Suprapubic skin (tissue), 4 donors: ENCODE results near the gene NTSR1. TPM values are rescaled to one million over a fixed set of nuclear protein-coding genes. Genes with fewer than 3 reads are reported as not detected.

Source experiments
- DNase-seq, 2 donors: peaks; one replicate each; pipeline ENCODE4 v3.0.0-alpha.2; 2019; ENCODE audit warnings: low spot score in 2 of 2
- H3K27ac ChIP-seq: fragments of 200-600 bp; sonication (generic); one replicate; pipeline ENCODE4 v1.5.1; 2019
- H3K27me3 ChIP-seq: fragments of 200-600 bp; sonication (generic); one replicate; pipeline ENCODE4 v1.5.1; 2019
- H3K36me3 ChIP-seq: fragments of 200-600 bp; sonication (generic); one replicate; pipeline ENCODE4 v1.5.1; 2019
- H3K4me1 ChIP-seq: fragments of 200-600 bp; sonication (generic); one replicate; pipeline ENCODE4 v1.5.1; 2019
- H3K4me3 ChIP-seq: fragments of 200-600 bp; sonication (generic); one replicate; pipeline ENCODE4 v1.5.1; 2019; ENCODE audit warnings: mild to moderate bottlenecking
- H3K9me3 ChIP-seq: fragments of 200-600 bp; sonication (generic); one replicate; pipeline ENCODE4 v1.5.1; 2019
- EP300 ChIP-seq: sonication (generic); formaldehyde crosslinking; IDR thresholded peaks from one replicate; pipeline ENCODE4 v1.6.1; 2017; ENCODE audit warnings: antibody characterized with exemption
- POLR2A ChIP-seq, 2 donors: fragments of 450-650 bp; IDR thresholded peaks; one replicate each; pipeline ENCODE4 v1.6.1; 2017; ENCODE audit warnings: antibody characterized with exemption in 2 of 2, mild to moderate bottlenecking in 2 of 2, moderate library complexity in 2 of 2
- POLR2AphosphoS5 ChIP-seq, 3 donors: sonication (generic); formaldehyde crosslinking; IDR thresholded peaks; one replicate each; pipeline ENCODE4 v1.6.1; 2017; ENCODE audit warnings: antibody characterized with exemption in 3 of 3
- WGBS: methylation state at CpG from one replicate; pipeline ENCODE4 v1.1.5; 2018; 5-methylcytosine and 5-hydroxymethylcytosine counted together
- total RNA-seq, 4 donors: library from RNA; depleted of rRNA; stranded (reverse); fragments of >200 nt; gene quantifications; one replicate each; pipeline ENCODE4 v1.1.0, GENCODE V29; 2016
- TF ChIP-seq, protein P1 (sequence below), 2 donors: fragments of 200-600 bp in 1 of 2; fragments of 450-650 bp in 1 of 2; sonication (generic) in 1 of 2; IDR thresholded peaks; one replicate each; pipeline ENCODE4 v1.5.1; 2016 to 2019; ENCODE audit warnings: antibody characterized with exemption in 2 of 2, mild to moderate bottlenecking in 1 of 2, moderate library complexity in 1 of 2

NTSR1 gene
- total RNA-seq, 4 donors from 2014 or later = 0.16 to 0.55 TPM; not detected in 2

DNA sequence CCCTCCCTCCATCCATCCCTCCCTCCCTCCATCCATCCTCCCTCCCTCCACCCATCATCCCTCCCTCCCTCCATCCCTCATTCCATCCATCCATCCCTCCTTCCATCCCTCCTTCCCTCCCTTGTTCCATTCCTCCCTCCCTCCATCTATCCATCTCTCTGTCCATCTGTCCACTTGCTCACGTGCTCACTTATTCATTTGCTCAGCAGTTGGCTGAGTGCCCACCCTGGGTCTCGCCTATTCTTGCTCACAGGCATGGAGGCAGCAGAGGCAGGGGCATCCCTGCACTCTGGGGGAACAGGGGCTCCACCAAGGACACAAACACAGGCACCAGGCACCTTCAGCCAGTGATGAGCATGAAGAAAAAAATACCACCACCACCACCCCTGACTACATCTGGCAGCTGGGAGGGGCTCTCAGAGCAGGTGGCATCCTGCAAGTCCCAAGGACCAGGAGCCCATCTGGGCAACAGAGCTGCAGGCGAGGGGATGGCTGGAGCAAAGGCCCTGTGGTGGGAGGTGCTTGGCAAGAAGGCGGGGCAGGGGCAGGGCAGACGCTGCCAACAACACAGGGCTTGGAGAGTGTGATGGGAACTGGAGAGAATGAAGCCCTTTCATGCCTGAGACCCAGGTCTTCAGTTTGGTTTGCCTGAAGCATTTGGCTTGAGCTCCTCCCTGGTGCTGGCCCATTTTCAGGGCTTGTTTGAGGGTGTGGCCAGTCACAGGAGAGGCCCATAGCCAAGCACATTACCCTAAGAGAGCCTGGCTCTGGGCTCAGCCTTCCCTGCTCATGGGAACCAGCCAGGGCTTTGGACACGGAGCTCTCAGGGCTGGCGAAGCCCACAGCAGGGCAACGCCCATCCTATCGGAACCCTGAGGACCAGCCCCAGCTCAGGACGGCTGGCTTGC lies 47.4 kb downstream of the NTSR1 start:
- Histone ChIP-seq H3K9me3 (no peaks in the 10 kb centered on the region), H3K4me3 (no peak overlapping the region), H3K27ac (no peak overlapping the region), H3K4me1 (peaks cover 24% of the 10 kb centered on the region), H3K27me3 (peaks cover 33% of the 10 kb centered on the region), H3K36me3 (no peaks in the 10 kb centered on the region)
- 21% methylated on average over 7 of the region's 10 CpGs for WGBS
- DNase-seq = no peak
- TF ChIP-seq POLR2A (IDR thresholded peaks at IDR 0.05) = no peak
- no peak for TF ChIP-seq POLR2AphosphoS5 (IDR thresholded peaks at IDR 0.05)
- no peak for TF ChIP-seq EP300
- TF ChIP-seq, protein P1, sequence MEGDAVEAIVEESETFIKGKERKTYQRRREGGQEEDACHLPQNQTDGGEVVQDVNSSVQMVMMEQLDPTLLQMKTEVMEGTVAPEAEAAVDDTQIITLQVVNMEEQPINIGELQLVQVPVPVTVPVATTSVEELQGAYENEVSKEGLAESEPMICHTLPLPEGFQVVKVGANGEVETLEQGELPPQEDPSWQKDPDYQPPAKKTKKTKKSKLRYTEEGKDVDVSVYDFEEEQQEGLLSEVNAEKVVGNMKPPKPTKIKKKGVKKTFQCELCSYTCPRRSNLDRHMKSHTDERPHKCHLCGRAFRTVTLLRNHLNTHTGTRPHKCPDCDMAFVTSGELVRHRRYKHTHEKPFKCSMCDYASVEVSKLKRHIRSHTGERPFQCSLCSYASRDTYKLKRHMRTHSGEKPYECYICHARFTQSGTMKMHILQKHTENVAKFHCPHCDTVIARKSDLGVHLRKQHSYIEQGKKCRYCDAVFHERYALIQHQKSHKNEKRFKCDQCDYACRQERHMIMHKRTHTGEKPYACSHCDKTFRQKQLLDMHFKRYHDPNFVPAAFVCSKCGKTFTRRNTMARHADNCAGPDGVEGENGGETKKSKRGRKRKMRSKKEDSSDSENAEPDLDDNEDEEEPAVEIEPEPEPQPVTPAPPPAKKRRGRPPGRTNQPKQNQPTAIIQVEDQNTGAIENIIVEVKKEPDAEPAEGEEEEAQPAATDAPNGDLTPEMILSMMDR (IDR thresholded peaks at IDR 0.05) = no peak

DNA sequence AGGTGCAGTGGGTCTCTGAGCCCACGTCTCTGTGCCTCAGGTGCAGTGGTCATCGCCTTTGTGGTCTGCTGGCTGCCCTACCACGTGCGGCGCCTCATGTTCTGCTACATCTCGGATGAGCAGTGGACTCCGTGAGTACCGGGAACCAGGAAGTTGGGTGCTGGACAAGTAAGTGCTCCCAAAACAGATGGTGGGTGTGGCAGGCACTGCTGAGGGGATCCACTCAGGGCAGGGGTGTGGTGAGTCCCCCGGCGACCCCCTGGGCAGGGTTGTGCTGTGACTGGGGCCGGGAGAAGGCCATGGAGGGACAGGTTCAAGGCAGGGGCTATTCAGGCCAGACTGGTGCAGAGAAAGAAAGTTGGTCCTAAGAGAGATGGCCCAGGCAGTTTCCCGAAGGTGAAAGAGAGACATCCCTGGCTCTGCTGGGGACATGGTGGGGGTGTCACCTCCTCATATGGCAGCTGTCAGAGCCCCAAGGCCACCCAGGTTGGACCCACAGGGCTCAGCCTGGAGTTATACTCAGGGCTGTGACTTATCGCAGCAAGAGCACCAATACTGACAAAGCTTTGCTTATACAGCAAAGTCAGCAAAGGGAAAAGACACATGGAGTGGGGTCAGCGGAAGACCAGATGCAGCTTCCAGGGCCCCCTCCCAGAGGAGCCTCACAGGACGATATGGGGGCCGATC lies 49.7 kb downstream of the NTSR1 start:
- no peaks in the 10 kb centered on the region for H3K36me3 ChIP-seq
- H3K27me3 ChIP-seq = peaks cover 21% of the 10 kb centered on the region
- H3K9me3 ChIP-seq = no peaks in the 10 kb centered on the region
- peaks cover 28% of the 10 kb centered on the region for H3K4me1 ChIP-seq
- DNase-seq = no peak
- H3K27ac ChIP-seq = no peak overlapping the region
- TF ChIP-seq EP300 (no peak), POLR2A (IDR thresholded peaks at IDR 0.05) (no peak), POLR2AphosphoS5 (IDR thresholded peaks at IDR 0.05) (no peak)
- TF ChIP-seq, protein P1 (IDR thresholded peaks at IDR 0.05) = no peak
- no peak overlapping the region for H3K4me3 ChIP-seq
- WGBS = 73% methylated on average over 12 of the region's 16 CpGs

DNA sequence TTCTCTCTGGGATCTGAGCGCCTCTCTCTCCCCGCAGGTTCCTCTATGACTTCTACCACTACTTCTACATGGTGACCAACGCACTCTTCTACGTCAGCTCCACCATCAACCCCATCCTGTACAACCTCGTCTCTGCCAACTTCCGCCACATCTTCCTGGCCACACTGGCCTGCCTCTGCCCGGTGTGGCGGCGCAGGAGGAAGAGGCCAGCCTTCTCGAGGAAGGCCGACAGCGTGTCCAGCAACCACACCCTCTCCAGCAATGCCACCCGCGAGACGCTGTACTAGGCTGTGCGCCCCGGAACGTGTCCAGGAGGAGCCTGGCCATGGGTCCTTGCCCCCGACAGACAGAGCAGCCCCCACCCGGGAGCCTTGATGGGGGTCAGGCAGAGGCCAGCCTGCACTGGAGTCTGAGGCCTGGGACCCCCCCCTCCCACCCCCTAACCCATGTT lies 51.4 kb downstream of the NTSR1 start:
- no peaks in the 10 kb centered on the region for H3K9me3 ChIP-seq
- 77% methylated on average over 13 of the region's 20 CpGs for WGBS
- peaks cover 19% of the 10 kb centered on the region for H3K4me1 ChIP-seq
- no peak overlapping the region for H3K27ac ChIP-seq
- H3K27me3 ChIP-seq = peaks cover 35% of the 10 kb centered on the region
- no peak for TF ChIP-seq POLR2AphosphoS5 (IDR thresholded peaks at IDR 0.05)
- TF ChIP-seq, protein P1 (IDR thresholded peaks at IDR 0.05) = no peak
- no peak for TF ChIP-seq POLR2A (IDR thresholded peaks at IDR 0.05)
- no peak for TF ChIP-seq EP300
- H3K4me3 ChIP-seq = no peak overlapping the region
- DNase-seq = no peak
- H3K36me3 ChIP-seq = no peaks in the 10 kb centered on the region

DNA sequence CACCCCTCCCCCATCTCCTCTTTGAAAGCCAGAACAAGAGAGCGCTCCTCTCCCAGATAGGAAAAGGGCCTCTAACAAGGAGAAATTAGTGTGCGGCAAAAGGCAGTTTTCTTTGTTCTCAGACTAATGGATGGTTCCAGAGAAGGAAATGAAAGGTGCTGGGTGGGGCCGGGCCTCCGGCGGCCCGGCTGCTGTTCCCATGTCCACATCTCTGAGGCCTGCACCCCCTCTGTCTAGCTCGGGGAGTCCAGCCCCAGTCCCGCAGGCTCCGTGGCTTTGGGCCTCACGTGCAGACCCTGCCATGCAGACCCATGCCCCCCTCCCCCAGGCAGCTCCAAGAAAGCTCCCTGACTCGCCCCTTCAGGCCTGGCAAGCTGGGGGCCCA lies 51.8 kb downstream of the NTSR1 start:
- WGBS = 48% methylated on average over 6 of the region's 11 CpGs
- peaks cover 40% of the 10 kb centered on the region for H3K27me3 ChIP-seq
- no peak overlapping the region for H3K27ac ChIP-seq

More for the DNA sequence above, 51.8 kb downstream of the NTSR1 start:
- TF ChIP-seq EP300 (no peak), POLR2A (IDR thresholded peaks at IDR 0.05) (no peak), POLR2AphosphoS5 (IDR thresholded peaks at IDR 0.05) (no peak)
- TF ChIP-seq, protein P1 (IDR thresholded peaks at IDR 0.05) = no peak
- Histone ChIP-seq H3K36me3 (no peaks in the 10 kb centered on the region), H3K4me1 (peaks cover 19% of the 10 kb centered on the region), H3K9me3 (no peaks in the 10 kb centered on the region), H3K4me3 (no peak overlapping the region)
- no peak for DNase-seq
